ENCODE results near the gene KCNN3.

The KCNN3 gene

DNA sequence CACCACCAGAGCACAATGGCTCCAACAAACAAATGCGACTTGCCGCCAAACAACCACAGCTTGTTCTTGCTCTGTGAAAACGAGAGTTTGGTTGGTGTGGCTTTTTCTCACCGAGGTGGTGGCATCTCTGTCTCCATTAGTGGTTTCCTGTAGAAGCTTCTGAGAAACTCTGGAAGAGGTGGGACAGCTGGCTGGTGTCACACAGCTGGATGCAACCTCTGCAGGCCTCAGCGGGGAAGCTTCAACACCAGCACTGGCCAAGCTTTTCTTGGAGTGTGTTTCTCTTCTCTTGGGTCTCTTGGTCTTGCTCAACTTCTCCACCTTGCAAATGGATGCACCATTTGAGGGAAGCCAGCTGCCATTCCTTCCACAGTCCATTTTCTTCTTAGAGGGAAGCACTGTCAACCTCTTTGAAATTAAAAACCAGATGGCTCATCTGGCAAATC lies 124.8 kb downstream of the KCNN3 start:
- TF ChIP-seq, protein P1, sequence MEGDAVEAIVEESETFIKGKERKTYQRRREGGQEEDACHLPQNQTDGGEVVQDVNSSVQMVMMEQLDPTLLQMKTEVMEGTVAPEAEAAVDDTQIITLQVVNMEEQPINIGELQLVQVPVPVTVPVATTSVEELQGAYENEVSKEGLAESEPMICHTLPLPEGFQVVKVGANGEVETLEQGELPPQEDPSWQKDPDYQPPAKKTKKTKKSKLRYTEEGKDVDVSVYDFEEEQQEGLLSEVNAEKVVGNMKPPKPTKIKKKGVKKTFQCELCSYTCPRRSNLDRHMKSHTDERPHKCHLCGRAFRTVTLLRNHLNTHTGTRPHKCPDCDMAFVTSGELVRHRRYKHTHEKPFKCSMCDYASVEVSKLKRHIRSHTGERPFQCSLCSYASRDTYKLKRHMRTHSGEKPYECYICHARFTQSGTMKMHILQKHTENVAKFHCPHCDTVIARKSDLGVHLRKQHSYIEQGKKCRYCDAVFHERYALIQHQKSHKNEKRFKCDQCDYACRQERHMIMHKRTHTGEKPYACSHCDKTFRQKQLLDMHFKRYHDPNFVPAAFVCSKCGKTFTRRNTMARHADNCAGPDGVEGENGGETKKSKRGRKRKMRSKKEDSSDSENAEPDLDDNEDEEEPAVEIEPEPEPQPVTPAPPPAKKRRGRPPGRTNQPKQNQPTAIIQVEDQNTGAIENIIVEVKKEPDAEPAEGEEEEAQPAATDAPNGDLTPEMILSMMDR (conservative IDR thresholded peaks at IDR 0.05; ENCODE audit: control insufficient read depth, insufficient read depth, low read depth, low read length), result no peak
- DNase-seq (ENCODE audit: low read depth), result no peak
- H3K4me3 ChIP-seq (ENCODE audit: control insufficient read depth, low read depth, low read length), result no peak overlapping the region

DNA sequence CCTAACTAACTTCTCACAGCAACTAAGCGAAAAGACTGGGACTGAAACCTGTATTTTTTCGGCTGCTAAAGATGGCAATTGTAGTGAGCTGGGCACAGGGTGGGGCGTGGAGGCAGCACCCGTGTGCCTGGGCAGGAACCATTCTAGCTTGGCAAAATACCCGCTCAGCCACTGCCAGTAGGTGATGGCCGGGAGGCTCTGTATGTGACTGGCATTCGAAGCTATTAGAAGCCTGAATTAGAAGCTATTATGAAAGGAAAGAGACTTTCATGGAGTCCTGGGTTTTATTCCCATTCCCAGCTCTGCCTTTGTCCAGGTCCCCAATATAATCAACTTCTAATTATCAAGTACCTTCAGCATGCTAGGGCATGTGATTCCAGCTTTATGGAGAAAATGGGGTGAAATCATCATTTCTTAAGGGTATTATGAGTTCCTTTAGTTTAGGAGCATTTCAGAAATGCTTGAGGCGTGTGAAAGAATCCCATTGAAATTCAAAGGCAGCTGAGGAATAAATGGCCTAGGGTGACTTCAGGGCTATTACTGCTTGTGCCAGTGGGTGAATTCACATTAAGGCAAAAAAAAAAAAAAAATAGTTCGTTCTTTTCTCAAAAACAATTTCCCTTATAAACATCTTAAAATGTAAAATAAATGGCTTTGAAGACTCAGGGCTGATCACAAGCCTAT lies 125.6 kb downstream of the KCNN3 start:
- DNase-seq (ENCODE audit: low read depth), result no peak
- TF ChIP-seq, protein P1 (conservative IDR thresholded peaks at IDR 0.05; ENCODE audit: control insufficient read depth, insufficient read depth, low read depth, low read length), result no peak
- H3K4me3 ChIP-seq (ENCODE audit: control insufficient read depth, low read depth, low read length), result no peak overlapping the region

DNA sequence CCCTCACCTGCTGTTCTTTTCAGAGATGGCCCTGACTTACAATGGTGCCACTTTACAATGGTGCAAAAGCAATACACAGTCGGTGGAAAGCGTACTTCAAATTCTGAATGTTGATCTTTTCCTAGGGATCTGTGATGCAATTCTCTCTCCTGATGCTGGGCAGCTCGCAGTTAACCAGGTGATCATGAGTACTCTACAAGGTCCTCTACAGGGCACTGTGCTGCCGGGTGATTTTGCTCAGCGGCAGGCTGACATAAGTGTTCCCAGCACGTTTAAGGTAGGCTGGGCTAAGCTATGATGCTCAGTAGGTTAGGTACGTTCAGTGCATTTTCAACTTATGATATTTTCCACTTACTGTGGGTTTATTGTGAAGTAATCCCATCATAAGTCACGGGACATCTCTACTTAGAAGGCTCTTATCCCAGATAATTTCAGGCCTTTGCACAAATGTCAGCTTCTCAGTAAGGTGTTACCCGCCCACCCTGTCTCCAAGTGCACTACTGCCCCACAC lies 126.5 kb downstream of the KCNN3 start:
- no peak for DNase-seq (ENCODE audit: low read depth)
- TF ChIP-seq, protein P1 (conservative IDR thresholded peaks at IDR 0.05; ENCODE audit: control insufficient read depth, insufficient read depth, low read depth, low read length), result no peak
- no peak overlapping the region for H3K4me3 ChIP-seq (ENCODE audit: control insufficient read depth, low read depth, low read length)

DNA sequence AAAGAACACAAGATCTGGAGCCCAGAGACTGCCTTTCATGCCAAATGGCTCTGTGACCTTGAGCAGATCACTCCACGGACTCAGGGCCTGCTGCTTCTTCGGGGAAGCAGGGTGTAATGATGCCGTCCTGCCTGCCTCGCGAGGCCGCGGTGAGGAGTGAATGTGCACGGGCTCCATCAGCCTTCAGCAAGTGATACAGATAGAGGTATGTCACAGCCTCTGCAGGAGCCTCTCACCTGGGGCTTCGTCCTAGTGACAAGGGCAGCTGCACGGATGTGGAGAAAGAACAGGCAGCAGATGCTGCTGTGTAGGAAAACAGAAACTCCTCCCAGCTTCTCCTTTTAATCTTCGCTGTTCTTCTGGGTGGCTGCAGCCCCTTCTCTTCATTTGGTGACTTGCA lies 127.5 kb downstream of the KCNN3 start:
- no peak overlapping the region for H3K4me3 ChIP-seq (ENCODE audit: control insufficient read depth, low read depth, low read length)
- TF ChIP-seq, protein P1 (conservative IDR thresholded peaks at IDR 0.05; ENCODE audit: control insufficient read depth, insufficient read depth, low read depth, low read length), result no peak
- DNase-seq (ENCODE audit: low read depth), result no peak

DNA sequence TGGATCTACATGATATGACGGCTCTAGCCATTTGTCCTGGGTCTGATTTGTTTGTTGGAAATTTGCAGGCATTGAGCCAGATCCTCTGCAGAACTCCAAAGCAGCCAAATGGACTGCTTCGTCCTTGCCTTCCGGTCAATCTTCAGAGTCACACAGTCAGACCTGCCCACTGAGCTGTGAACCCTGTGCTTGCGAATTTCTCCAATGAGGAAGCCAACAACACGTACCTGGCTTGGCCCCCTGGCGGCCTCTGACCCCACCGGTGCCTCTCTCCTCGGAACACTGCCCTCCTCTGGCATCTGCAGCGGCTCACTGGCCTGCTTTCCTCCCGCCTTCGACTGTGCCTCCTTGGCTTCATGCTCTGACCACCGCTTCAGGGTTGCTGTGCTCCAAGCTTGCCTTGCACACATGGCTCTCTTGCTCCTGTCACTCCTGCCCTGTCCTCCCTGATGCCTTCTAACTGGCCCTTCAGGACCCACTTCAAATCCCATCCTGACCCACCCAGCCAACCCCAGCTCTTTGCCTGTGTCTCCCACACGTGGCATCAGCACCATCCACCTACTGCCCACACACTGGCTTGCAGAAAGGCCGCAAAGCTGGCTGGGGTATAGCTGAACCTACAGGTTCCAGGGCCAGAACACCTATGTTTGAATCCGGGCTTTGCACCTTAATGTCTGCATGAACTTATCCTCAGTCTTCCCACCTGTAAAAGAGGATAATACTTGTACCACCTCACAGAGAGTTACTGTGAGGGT lies 128.2 kb downstream of the KCNN3 start:
- TF ChIP-seq, protein P1 (conservative IDR thresholded peaks at IDR 0.05; ENCODE audit: control insufficient read depth, insufficient read depth, low read depth, low read length), result no peak
- H3K4me3 ChIP-seq (ENCODE audit: control insufficient read depth, low read depth, low read length), result no peak overlapping the region
- DNase-seq (ENCODE audit: low read depth), result peak; percentile 28

DNA sequence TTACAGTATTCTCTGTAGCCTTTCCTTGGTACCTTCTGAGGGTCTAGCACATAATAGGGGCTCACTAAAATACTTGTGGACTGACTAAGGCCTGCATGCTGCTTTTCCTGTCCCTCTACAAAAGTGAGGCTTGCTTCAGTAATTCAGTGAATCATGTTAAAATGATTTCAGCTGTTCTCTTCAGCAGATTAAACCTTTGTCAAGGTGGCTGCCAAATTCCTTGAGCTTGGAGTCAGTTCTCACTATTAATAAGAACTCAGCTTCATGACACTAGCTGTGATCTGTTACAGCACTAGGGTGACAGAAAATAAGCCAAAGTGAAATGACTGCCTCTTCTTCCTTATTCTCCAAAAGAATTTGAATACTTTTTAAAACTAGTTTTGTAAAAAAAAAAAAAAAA lies 128.8 kb downstream of the KCNN3 start:
- H3K4me3 ChIP-seq (ENCODE audit: control insufficient read depth, low read depth, low read length), result no peak overlapping the region
- TF ChIP-seq, protein P1 (conservative IDR thresholded peaks at IDR 0.05; ENCODE audit: control insufficient read depth, insufficient read depth, low read depth, low read length), result no peak
- DNase-seq (ENCODE audit: low read depth), result peak; percentile 53
